Hepatocyte (in vitro differentiated cells): ENCODE results near the gene PALLD. TPM values are rescaled to one million over a fixed set of nuclear protein-coding genes. Genes with fewer than 3 reads are reported as not detected.
"Not testable (repeated sequence)": the region's sequence is repeated elsewhere in the genome, so short reads cannot be mapped to it uniquely, and the experiment has no call there.

ENCODE experiments used
- DNase-seq: peaks from one replicate; pipeline ENCODE4 v3.0.0-alpha.2; 2016; ENCODE audit warnings: low spot score
- H2AFZ ChIP-seq: fragments of 200-600 bp; sonication (generic); 2 replicates; pipeline ENCODE4 v1.6.0; 2016; ENCODE audit warnings: antibody characterized with exemption, mild to moderate bottlenecking
- H3K27ac ChIP-seq: fragments of 200-600 bp; sonication (generic); 2 replicates; pipeline ENCODE4 v1.5.1; 2016; ENCODE audit warnings: mild to moderate bottlenecking
- H3K27me3 ChIP-seq: fragments of 200-600 bp; sonication (generic); 2 replicates; pipeline ENCODE4 v1.6.1; 2016
- H3K36me3 ChIP-seq: fragments of 200-600 bp; sonication (generic); replicated peaks from 2 replicates; pipeline ENCODE4 v1.5.1; 2016; ENCODE audit warnings: low read depth; ENCODE audit not compliant: insufficient read depth
- H3K4me1 ChIP-seq: fragments of 200-600 bp; sonication (generic); 2 replicates; pipeline ENCODE4 v1.5.1; 2016; ENCODE audit warnings: mild to moderate bottlenecking, moderate library complexity; ENCODE audit not compliant: insufficient read depth
- H3K4me2 ChIP-seq: fragments of 200-600 bp; sonication (generic); 2 replicates; pipeline ENCODE4 v1.6.0; 2016
- H3K4me3 ChIP-seq: fragments of 200-600 bp; sonication (generic); 2 replicates; pipeline ENCODE4 v1.5.1; 2016; ENCODE audit warnings: mild to moderate bottlenecking
- H3K79me2 ChIP-seq: fragments of 200-600 bp; sonication (generic); 2 replicates; pipeline ENCODE4 v1.6.0; 2017; ENCODE audit warnings: mild to moderate bottlenecking
- H3K9me2 ChIP-seq: fragments of 200-600 bp; sonication (generic); replicated peaks from 2 replicates; pipeline ENCODE4 v1.6.0; 2017; ENCODE audit warnings: mild to moderate bottlenecking; ENCODE audit not compliant: insufficient read depth
- H3K9me3 ChIP-seq: fragments of 200-600 bp; sonication (generic); 2 replicates; pipeline ENCODE4 v1.5.1; 2016; ENCODE audit warnings: low read depth, mild to moderate bottlenecking
- H4K20me1 ChIP-seq: fragments of 200-600 bp; sonication (generic); 2 replicates; pipeline ENCODE4 v1.6.0; 2016; ENCODE audit warnings: mild to moderate bottlenecking; ENCODE audit not compliant: insufficient read depth, poor library complexity, severe bottlenecking
- EZH2 ChIP-seq: fragments of 200-600 bp; sonication (generic); IDR thresholded peaks from 2 replicates; pipeline ENCODE4 v1.6.1; 2016; ENCODE audit warnings: antibody characterized with exemption, mild to moderate bottlenecking, borderline replicate concordance
- EZH2phosphoT487 ChIP-seq: fragments of 200-600 bp; sonication (generic); IDR thresholded peaks from one replicate; pipeline ENCODE4 v1.6.1; 2018; ENCODE audit warnings: antibody characterized with exemption, mild to moderate bottlenecking, low read depth, moderate library complexity; ENCODE audit not compliant: unreplicated experiment, severe bottlenecking
- WGBS: methylation state at CpG from one replicate; pipeline ENCODE4 v1.1.6; 2016; ENCODE audit warnings: low lambda C conversion rate; ENCODE audit errors: missing lambda C conversion rate; 5-methylcytosine and 5-hydroxymethylcytosine counted together
- polyA plus RNA-seq: library from polyadenylated mRNA; unstranded; fragments of >200 nt; fragmentation: Nextera tagmentation; extraction: Ambion mirVana; gene quantifications from 2 replicates; pipeline ENCODE4 v1.2.1, GENCODE V29; 2016
- total RNA-seq: library from RNA; depleted of rRNA; stranded (reverse); fragments of >200 nt; gene quantifications from 2 replicates; pipeline ENCODE4 v1.2.3, GENCODE V29; 2014
- TF ChIP-seq, protein P1 (sequence below): fragments of 200-600 bp; sonication (generic); IDR thresholded peaks from 2 replicates; pipeline ENCODE4 v1.5.1; 2016; ENCODE audit warnings: antibody characterized with exemption, mild to moderate bottlenecking; ENCODE audit not compliant: poor library complexity

PALLD gene
- total and polyA plus RNA-seq, 2 experiments from 2014 or later, result 82.7 to 85.2 TPM

DNA sequence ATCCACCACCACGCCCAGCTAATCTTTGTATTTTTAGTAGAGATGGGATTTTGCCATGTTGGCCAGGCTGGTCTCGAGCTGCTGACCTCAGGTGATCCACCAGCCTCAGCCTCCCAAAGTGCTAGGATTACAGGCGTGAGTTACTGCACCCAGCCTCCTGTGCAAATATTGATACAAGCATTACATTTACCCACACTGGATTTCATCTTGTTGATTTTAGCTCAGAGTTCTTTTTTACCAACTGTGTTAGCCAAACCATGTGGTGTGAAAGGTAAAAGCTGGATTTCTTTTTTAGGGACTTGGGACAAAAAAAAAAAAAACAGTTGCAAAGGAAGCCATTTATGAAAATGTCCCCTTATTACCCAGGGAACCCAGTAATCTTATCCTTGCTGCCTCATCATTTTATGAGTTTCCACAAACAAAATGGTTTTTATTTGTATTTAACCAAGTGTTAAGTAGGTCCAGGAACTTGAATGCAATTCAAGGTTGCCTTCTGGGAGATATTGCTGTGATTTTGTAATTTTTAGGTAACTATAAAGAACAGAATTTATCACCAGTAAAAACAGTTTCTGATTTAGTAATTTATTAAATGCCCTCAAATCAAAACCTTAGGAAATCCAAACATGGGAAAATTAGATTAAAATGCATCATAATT, 202.5 kb downstream of the PALLD start:
- no peaks in the 10 kb centered on the region for H4K20me1 ChIP-seq
- H3K4me3 ChIP-seq, result no peak overlapping the region
- H3K27ac ChIP-seq, result no peak overlapping the region
- peaks cover 2% of the 10 kb centered on the region for H3K4me1 ChIP-seq
- H2AFZ ChIP-seq, result no peak overlapping the region
- H3K79me2 ChIP-seq, result no peaks in the 10 kb centered on the region
- TF ChIP-seq EZH2 (no peak), EZH2phosphoT487 (peak; percentile 71)
- DNase-seq, result no peak
- no peaks in the 10 kb centered on the region for H3K9me2 ChIP-seq
- H3K27me3 ChIP-seq, result no peaks in the 10 kb centered on the region
- 69% methylated on average over 3 of the region's 3 CpGs for WGBS
- H3K4me2 ChIP-seq, result no peak overlapping the region
- no peaks in the 10 kb centered on the region for H3K36me3 ChIP-seq
- H3K9me3 ChIP-seq, result no peaks in the 10 kb centered on the region

DNA sequence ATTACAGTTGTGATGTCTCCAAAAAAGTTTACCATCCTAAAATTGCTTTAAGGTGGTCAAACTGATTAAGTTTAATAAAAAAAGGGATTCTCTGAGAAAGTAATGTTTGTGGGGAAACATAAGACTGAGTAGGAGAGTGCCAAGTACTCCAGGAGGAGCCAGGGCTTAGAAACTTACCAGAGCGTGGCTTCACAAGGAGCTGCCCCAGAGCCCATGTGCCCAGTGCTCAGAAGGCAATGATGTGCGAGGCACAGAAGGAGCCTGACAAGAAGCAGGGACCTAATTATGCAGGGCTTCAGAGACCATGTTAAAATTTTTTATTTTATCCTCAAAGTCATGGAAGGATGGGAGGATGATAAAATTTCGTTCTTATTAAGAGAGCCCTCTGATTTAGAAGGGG, 204.2 kb downstream of the PALLD start:
- WGBS, result 82% methylated on average over 3 of the region's 3 CpGs
- TF ChIP-seq, protein P1, sequence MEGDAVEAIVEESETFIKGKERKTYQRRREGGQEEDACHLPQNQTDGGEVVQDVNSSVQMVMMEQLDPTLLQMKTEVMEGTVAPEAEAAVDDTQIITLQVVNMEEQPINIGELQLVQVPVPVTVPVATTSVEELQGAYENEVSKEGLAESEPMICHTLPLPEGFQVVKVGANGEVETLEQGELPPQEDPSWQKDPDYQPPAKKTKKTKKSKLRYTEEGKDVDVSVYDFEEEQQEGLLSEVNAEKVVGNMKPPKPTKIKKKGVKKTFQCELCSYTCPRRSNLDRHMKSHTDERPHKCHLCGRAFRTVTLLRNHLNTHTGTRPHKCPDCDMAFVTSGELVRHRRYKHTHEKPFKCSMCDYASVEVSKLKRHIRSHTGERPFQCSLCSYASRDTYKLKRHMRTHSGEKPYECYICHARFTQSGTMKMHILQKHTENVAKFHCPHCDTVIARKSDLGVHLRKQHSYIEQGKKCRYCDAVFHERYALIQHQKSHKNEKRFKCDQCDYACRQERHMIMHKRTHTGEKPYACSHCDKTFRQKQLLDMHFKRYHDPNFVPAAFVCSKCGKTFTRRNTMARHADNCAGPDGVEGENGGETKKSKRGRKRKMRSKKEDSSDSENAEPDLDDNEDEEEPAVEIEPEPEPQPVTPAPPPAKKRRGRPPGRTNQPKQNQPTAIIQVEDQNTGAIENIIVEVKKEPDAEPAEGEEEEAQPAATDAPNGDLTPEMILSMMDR, result no peak
- TF ChIP-seq EZH2phosphoT487 (no peak), EZH2 (no peak)
- Histone ChIP-seq H3K27me3 (no peaks in the 10 kb centered on the region), H3K27ac (no peak overlapping the region), H3K9me2 (no peaks in the 10 kb centered on the region), H4K20me1 (no peaks in the 10 kb centered on the region), H2AFZ (no peak overlapping the region), H3K4me2 (no peak overlapping the region), H3K79me2 (no peaks in the 10 kb centered on the region), H3K4me3 (no peak overlapping the region), H3K36me3 (no peaks in the 10 kb centered on the region), H3K4me1 (no peaks in the 10 kb centered on the region), H3K9me3 (no peaks in the 10 kb centered on the region)
- DNase-seq, result no peak

DNA sequence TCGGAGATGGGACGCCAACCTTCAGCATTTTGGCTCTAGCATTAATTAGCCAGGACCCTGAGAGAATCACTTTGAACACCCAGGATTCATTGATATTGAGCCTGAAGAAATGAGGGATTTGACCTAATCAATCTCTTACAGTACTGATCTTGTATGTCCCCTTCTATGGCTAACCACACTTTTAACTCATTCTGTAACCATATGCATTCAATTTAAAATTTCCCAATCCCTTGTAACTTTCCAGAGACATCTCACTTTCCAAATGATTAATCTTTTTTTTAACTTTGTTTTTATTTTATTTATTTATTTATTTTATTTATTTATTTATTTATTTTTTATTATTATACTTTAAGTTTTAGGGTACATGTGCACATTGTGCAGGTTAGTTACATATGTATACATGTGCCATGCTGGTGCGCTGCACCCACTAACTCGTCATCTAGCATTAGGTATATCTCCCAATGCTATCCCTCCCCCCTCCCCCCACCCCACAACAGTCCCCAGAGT, 205.8 kb downstream of the PALLD start:
- WGBS, result 100% methylated on average over 2 of the region's 4 CpGs
- H3K27ac ChIP-seq, result not testable (repeated sequence)

DNA sequence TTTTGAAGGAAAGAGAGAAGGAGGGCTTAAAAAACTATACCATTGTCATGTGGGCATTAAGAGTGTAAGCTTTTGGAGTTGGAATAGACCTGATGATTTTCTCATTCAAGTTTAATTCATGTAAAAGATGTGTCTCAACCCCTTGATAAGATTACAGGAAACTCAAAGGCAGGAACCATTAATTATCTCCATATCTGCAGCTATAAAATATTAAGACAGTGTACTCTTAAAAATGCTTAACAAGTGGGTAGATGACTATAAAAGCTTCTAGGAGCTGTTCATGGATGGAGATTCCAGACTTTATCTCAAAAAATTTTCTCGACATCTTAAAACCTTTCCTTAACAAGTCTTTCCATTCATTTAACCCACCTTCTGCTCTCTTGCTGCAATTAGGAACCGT, 208.3 kb downstream of the PALLD start:
- no peak overlapping the region for H3K27ac ChIP-seq
- 65% methylated on average over 2 of the region's 2 CpGs for WGBS

More for the DNA sequence above, 205.8 kb downstream of the PALLD start:
- H4K20me1 ChIP-seq, H3K9me3 ChIP-seq, H3K4me2 ChIP-seq, H2AFZ ChIP-seq, H3K79me2 ChIP-seq, H3K4me3 ChIP-seq, H3K36me3 ChIP-seq, DNase-seq, H3K4me1 ChIP-seq, H3K27me3 ChIP-seq, H3K9me2 ChIP-seq: not testable (repeated sequence)

More for the DNA sequence above, 208.3 kb downstream of the PALLD start:
- H4K20me1 ChIP-seq, result no peaks in the 10 kb centered on the region
- no peaks in the 10 kb centered on the region for H3K9me3 ChIP-seq
- H3K27me3 ChIP-seq, result no peaks in the 10 kb centered on the region
- TF ChIP-seq, protein P1, result no peak
- TF ChIP-seq EZH2 (no peak), EZH2phosphoT487 (no peak)
- no peaks in the 10 kb centered on the region for H3K9me2 ChIP-seq
- no peak overlapping the region for H3K4me2 ChIP-seq
- DNase-seq, result no peak
- H3K4me3 ChIP-seq, result no peak overlapping the region
- no peaks in the 10 kb centered on the region for H3K79me2 ChIP-seq
- H3K36me3 ChIP-seq, result no peaks in the 10 kb centered on the region
- no peak overlapping the region for H2AFZ ChIP-seq
- H3K4me1 ChIP-seq, result no peaks in the 10 kb centered on the region
